Stimulated activated CD8-positive, alpha-beta memory T cell treated with anti-CD3 and anti-CD28 coated beads, Interleukin-15, amount 100 ng/mL, for 48 hours (primary cell): ENCODE measurements around the gene FASLG.
A peak's percentile ranks its signal among the peaks of the same experiment; 100 is the strongest.

Experiments used
- DNase-seq, 2 donors: peaks; one replicate each; pipeline ENCODE4 v3.0.0-alpha.2; 2020; ENCODE audit warnings: low read depth in 2 of 2

The FASLG gene

GRCh38 chr1:172646653-172647052, 12.2 kb upstream of the FASLG start:
- DNase-seq: no peak

- DNase-seq: peak in 1 of 2 donors; percentile 53
These were observed 11.8 kb upstream of the FASLG start for GRCh38 chr1:172647110-172647564.

GRCh38 chr1:172647987-172648386, 10.9 kb upstream of the FASLG start:
- DNase-seq: no peak

- DNase-seq: no peak
These were observed 8.3 kb upstream of the FASLG start for GRCh38 chr1:172650474-172651193.

DNA sequence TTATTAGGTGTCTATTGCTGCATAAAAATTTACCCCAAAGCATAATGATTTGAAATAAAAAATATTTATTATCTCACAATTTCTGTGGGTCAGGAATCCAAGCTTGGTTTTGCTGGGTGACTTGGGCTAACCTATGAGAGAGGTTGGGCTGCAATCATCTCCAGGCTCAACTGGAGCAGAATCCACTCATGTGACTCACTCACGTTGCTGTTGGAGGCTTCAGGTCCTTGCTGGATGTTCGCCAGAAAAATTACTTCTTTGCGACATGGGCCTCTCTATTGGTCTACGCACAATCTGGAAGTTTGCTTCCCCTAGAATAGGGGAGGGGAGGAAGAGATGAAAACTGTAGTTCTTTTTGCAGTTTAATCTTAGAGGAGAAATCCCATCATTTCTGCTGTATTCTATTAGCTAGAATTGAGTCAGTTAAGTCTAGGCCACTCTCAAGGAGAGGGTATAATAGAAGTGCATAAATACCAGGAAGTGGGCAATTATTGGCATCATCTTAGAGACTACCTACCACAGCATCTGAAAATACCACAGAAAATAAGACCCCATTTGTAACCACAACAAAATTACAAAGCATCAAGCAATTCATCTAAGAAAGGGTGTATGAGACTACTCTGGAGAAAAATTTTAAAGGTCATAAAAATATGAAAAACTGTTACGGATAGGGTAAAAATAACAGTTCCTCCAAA, 5.7 kb upstream of the FASLG start:
- no peak for DNase-seq

GRCh38 chr1:172654535-172654934, 4.4 kb upstream of the FASLG start:
- DNase-seq: no peak

GRCh38 chr1:172656576-172656975, 2.3 kb upstream of the FASLG start:
- DNase-seq: no peak

GRCh38 chr1:172657586-172657985, 1.3 kb upstream of the FASLG start:
- DNase-seq: no peak

GRCh38 chr1:172661107-172661506, 2.2 kb downstream of the FASLG start:
- no peak for DNase-seq

DNA sequence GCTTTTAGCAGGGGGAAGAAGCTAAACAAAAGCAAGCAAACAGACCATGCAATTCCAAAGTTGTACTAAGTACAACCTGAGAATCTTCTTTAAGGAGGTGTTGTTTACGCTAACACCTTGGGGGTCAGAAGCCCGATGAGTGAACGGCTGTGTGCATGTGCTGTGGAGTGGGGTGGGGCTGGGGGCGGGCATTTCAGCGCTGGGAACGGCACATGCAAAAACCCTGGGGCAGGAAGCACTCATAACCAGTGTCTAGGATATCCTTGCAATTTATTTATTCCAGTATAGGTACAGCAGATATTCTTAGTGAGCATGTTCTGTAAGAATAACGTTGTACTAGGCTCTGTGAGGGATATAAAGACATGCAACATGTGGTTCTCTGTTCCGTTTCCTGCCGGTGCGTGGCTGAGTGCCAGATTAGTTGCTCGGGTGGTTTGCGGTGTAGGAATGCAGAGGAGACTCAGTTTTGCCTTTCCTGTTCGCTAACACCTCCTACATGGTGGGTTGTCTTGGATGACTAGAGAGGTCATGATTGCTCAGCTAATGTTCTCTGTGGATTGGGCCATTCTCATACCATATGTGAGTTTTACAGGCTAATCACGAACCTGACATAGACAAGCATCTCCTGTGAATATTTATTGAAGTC, 3.7 kb downstream of the FASLG start:
- peak; percentile 84 to 88 for DNase-seq

- no peak for DNase-seq
These were observed 4.8 kb downstream of the FASLG start for GRCh38 chr1:172663732-172664131.

DNA sequence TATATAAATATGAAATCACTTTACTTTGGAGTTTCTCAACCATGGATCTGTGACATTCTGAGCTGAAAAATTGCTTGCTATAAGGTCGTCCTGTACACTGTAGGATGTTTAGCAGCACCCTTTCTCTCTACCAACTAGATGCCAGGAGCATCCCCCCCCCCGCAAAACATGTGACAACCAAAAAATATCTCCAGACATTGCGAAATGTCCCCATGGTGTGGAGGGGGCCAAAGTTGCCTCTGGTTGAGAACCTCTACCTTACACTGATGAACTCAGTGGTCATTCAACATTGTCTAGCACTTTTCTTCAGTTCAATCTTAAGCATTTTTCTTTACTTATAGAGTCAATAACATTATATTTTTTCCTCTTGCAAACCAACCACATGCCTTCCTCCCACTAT, 9.2 kb downstream of the FASLG start:
- no peak for DNase-seq

DNA sequence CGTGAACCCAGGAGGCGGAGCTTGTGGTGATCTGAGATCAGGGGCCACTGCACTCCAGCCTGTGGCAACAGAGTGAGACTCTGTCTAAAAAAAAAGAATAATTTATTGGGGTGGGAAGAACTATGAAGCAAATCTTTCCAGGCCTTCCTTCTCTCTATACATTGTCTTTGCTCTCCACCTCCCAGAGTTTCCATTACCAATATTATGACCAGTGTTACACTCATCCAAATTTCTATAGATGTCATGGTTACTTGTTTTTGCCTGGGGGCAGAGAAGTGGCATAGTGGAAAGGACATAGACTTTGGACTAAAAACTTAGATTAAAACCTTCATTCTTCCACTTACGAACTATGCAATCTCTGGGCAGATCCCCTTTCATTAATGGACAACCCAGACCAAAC, 10.1 kb downstream of the FASLG start:
- no peak for DNase-seq

DNA sequence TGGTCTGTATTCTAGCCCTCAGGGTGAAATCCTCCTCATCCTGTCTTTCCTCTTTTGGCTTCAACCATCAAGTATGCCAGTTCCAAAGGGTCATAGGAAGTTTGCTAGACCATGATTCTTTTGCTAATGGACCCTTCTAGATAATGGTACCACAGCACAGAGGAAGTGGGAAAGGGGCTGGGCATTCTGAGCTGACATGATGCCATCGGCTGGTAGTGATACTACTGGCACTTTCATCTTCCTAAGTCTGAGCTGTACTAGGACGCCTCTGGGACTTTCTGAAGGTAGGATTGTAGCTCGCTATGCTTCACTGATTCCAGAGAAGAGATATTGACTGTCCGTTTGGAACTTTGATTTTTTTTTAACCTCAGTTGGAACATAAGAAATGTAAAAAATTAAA, 11.4 kb downstream of the FASLG start:
- no peak for DNase-seq

- no peak for DNase-seq
These were observed 11.9 kb downstream of the FASLG start for GRCh38 chr1:172670791-172671190.

- DNase-seq: no peak
These were observed 12.7 kb downstream of the FASLG start for GRCh38 chr1:172671591-172671990.

- no peak for DNase-seq
These were observed 13.8 kb downstream of the FASLG start for GRCh38 chr1:172672720-172673119.

DNA sequence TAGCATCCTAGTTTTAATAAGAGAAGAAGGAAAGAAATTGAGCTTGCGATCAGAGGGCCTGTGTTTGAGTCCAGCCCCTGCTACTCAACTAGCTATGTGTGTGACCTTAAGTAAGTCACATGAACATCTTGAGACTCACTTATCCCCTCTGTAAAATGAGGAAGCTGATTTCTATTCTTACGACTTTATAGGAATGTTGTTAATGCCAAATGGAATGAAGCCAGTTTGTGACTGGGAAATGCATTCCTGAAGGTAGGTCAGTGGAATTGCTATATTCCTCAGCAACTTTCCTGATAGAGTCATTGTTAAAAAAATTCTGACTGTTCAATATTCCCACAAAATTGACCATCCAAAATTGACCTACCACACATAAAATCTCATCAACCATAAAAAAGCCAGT, 14.9 kb downstream of the FASLG start:
- no peak for DNase-seq

GRCh38 chr1:172674831-172675613, 16.1 kb downstream of the FASLG start:
- DNase-seq: no peak

GRCh38 chr1:172679000-172679772, 20.3 kb downstream of the FASLG start:
- DNase-seq: no peak

GRCh38 chr1:172680244-172680643, 21.3 kb downstream of the FASLG start:
- no peak for DNase-seq
